HepG2 (cell line): ENCODE data around the gene ZNF430. TPM values are rescaled to one million over a fixed set of nuclear protein-coding genes. Genes with fewer than 3 reads are reported as not detected.
A peak's percentile ranks its signal among the peaks of the same experiment; 100 is the strongest.

Source experiments
- BHLHE40 ChIP-seq: IDR thresholded peaks from 2 replicates; pipeline ENCODE4 v1.6.1; 2011; ENCODE audit warnings: low read length, improper control_type of control experiment
- BORCS8-MEF2B ChIP-seq: sonication (generic); formaldehyde crosslinking; IDR thresholded peaks from 2 replicates; pipeline ENCODE4 v1.8.0; 2022; ENCODE audit warnings: mild to moderate bottlenecking, missing genetic modification reagents
- BRD4 ChIP-seq: sonication (generic); formaldehyde crosslinking; IDR thresholded peaks from 2 replicates; pipeline ENCODE4 v1.4.0; 2020; ENCODE audit warnings: missing genetic modification reagents
- DPF2 ChIP-seq: sonication (generic); formaldehyde crosslinking; IDR thresholded peaks from 2 replicates; pipeline ENCODE4 v1.4.0; 2020; ENCODE audit warnings: mild to moderate bottlenecking, low read depth, missing genetic modification reagents, borderline replicate concordance
- MTF2 ChIP-seq: sonication (generic); formaldehyde crosslinking; IDR thresholded peaks from 2 replicates; pipeline ENCODE4 v1.5.0; 2020; ENCODE audit warnings: missing genetic modification reagents, borderline replicate concordance
- NBN ChIP-seq: fragments of 450-650 bp; conservative IDR thresholded peaks from 2 replicates; pipeline ENCODE4 v1.6.1; 2017
- NKX3-1 ChIP-seq: sonication (generic); formaldehyde crosslinking; IDR thresholded peaks from 2 replicates; pipeline ENCODE4 v1.5.0; 2020; ENCODE audit warnings: missing genetic modification reagents
- NR2F1 ChIP-seq, 2 experiments: fragments of 450-650 bp in 1 of 2; formaldehyde crosslinking in 1 of 2; IDR thresholded peaks; 2 replicates each; pipeline versions ENCODE4 v1.5.0 to v1.6.1; 2016 to 2020; ENCODE audit warnings: mild to moderate bottlenecking in 1 of 2, missing compliant biosample characterization in 1 of 2, missing genetic modification reagents in 1 of 2, moderate library complexity in 1 of 2
- PHB2 ChIP-seq: fragments of 450-650 bp; IDR thresholded peaks from 2 replicates; pipeline ENCODE4 v1.6.1; 2018; ENCODE audit not compliant: partially characterized antibody
- RFX5 ChIP-seq: IDR thresholded peaks from 2 replicates; pipeline ENCODE4 v1.6.1; 2011; ENCODE audit warnings: low read depth, low read length, improper control_type of control experiment
- SAP130 ChIP-seq: IDR thresholded peaks from 2 replicates; pipeline ENCODE4 v1.6.1; 2016; ENCODE audit warnings: low read depth
- SIN3A ChIP-seq: IDR thresholded peaks from 2 replicates; pipeline ENCODE4 v1.6.1; 2011; ENCODE audit warnings: low read depth, mild to moderate bottlenecking, control low read depth, low read length, borderline replicate concordance
- SP2 ChIP-seq: sonication (generic); formaldehyde crosslinking; IDR thresholded peaks from 2 replicates; pipeline ENCODE4 v1.5.1; 2020; ENCODE audit warnings: mild to moderate bottlenecking, missing genetic modification reagents
- TBX2 ChIP-seq: sonication (generic); formaldehyde crosslinking; IDR thresholded peaks from 2 replicates; pipeline ENCODE4 v1.5.0; 2020; ENCODE audit warnings: missing genetic modification reagents, mild to moderate bottlenecking, borderline replicate concordance
- ZNF598 ChIP-seq: sonication (generic); formaldehyde crosslinking; IDR thresholded peaks from 2 replicates; pipeline ENCODE4 v1.5.1; 2020; ENCODE audit warnings: mild to moderate bottlenecking, missing genetic modification reagents, borderline replicate concordance
- ZSCAN22 ChIP-seq: sonication (generic); formaldehyde crosslinking; IDR thresholded peaks from 2 replicates; pipeline ENCODE4 v1.4.0; 2020; ENCODE audit warnings: mild to moderate bottlenecking, missing genetic modification reagents
- polyA plus RNA-seq, 8 experiments: library from polyadenylated mRNA; depleted of rRNA in 3 of 8; stranded (reverse) in 7 of 8; unstranded in 1 of 8; fragments of >200 nt; fragmentation: Illumina TruSeq in 4 of 8; extraction: Trizol in 4 of 8; gene quantifications; 2 replicates each; pipeline versions ENCODE4 v1.2.1 to v1.2.3, GENCODE V29; 2011 to 2016; ENCODE audit warnings: low read depth in 4 of 8, missing spikeins in 1 of 8, mixed read lengths in 1 of 8; ENCODE audit not compliant: insufficient read depth in 1 of 8
- total RNA-seq, 5 experiments: library from RNA; depleted of rRNA; stranded (reverse); fragments of >200 nt; fragmentation: Illumina TruSeq; extraction: Trizol; gene quantifications; 2 replicates each; pipeline ENCODE4 v1.2.3, GENCODE V29; 2016; ENCODE audit warnings: low read depth in 1 of 5
- TF ChIP-seq, protein P1 (sequence below): sonication (generic); formaldehyde crosslinking; conservative IDR thresholded peaks from 2 replicates; pipeline ENCODE4 v1.4.0; 2020; ENCODE audit warnings: missing genetic modification reagents
- TF ChIP-seq, protein P2 (sequence below): sonication (generic); formaldehyde crosslinking; IDR thresholded peaks from 2 replicates; pipeline ENCODE4 v1.4.0; 2020; ENCODE audit warnings: missing genetic modification reagents
- TF ChIP-seq, protein P3 (sequence below): sonication (generic); formaldehyde crosslinking; IDR thresholded peaks from 2 replicates; pipeline ENCODE4 v1.5.0; 2020; ENCODE audit warnings: mild to moderate bottlenecking, missing genetic modification reagents, borderline replicate concordance

The ZNF430 gene
- total and polyA plus RNA-seq, 2 of the 13 experiments (the other 11 are each of a cell fraction or from before 2014, with no cell fraction given) = 4.1 to 6.9 TPM

DNA sequence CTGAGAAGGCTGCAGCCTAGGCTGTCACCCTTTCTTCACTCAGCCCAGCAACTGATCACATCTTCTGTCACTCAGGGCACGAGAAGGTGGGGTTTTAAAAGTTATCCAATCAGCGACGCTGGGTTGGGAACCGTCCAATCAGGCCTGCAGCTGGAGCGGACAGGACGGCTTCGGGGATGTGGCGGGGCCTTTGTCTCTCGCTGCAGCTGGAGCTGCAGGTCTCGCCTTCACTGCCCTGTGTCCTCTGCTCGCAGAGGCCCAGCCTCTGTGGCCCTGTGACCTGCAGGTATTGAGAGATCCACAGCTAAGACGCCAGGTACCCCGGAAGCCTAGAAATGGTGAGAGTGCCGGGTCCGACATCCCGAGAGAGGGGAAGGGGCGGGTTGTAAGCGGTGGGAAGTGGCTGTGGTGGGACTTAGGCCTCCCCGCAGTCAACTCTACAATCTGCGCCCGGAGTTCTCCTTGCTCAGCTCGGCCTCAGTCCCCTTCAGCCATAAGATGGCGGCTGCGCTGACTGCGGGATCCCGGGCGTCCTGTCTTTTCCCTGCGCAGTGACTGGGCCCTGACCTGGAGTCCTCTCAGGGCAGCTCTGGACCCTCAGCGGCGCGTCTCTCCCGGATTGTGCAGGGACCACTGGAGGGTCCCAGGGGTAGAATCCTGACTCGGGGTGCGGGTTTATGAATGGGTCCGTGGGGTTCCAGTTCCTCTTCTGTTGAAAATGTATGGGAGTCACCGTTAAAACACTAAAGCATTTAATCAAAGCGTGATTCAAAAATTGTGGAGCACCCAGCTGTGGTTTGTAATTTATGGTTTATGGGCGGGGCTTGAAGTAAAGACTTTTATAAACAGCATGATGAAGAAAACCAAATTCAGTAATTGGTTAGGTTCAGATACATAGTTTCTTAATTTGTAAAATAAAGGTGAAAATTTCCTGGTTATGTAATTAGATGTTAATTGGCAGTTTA lies 61.8 kb downstream of the ZNF430 start, which contains the start of gene ZNF714 (continued):
- TF ChIP-seq, protein P1, sequence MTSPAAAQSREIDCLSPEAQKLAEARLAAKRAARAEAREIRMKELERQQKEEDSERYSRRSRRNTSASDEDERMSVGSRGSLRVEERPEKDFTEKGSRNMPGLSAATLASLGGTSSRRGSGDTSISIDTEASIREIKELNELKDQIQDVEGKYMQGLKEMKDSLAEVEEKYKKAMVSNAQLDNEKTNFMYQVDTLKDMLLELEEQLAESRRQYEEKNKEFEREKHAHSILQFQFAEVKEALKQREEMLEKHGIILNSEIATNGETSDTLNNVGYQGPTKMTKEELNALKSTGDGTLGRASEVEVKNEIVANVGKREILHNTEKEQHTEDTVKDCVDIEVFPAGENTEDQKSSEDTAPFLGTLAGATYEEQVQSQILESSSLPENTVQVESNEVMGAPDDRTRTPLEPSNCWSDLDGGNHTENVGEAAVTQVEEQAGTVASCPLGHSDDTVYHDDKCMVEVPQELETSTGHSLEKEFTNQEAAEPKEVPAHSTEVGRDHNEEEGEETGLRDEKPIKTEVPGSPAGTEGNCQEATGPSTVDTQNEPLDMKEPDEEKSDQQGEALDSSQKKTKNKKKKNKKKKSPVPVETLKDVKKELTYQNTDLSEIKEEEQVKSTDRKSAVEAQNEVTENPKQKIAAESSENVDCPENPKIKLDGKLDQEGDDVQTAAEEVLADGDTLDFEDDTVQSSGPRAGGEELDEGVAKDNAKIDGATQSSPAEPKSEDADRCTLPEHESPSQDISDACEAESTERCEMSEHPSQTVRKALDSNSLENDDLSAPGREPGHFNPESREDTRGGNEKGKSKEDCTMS = no peak
- peak; percentile 29; the same call in 1 of the 2 replicates for TF ChIP-seq BRD4
- TF ChIP-seq, protein P2, sequence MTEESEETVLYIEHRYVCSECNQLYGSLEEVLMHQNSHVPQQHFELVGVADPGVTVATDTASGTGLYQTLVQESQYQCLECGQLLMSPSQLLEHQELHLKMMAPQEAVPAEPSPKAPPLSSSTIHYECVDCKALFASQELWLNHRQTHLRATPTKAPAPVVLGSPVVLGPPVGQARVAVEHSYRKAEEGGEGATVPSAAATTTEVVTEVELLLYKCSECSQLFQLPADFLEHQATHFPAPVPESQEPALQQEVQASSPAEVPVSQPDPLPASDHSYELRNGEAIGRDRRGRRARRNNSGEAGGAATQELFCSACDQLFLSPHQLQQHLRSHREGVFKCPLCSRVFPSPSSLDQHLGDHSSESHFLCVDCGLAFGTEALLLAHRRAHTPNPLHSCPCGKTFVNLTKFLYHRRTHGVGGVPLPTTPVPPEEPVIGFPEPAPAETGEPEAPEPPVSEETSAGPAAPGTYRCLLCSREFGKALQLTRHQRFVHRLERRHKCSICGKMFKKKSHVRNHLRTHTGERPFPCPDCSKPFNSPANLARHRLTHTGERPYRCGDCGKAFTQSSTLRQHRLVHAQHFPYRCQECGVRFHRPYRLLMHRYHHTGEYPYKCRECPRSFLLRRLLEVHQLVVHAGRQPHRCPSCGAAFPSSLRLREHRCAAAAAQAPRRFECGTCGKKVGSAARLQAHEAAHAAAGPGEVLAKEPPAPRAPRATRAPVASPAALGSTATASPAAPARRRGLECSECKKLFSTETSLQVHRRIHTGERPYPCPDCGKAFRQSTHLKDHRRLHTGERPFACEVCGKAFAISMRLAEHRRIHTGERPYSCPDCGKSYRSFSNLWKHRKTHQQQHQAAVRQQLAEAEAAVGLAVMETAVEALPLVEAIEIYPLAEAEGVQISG = peak; percentile 54; the same call in 1 of the 2 replicates
- TF ChIP-seq TBX2 = peak; percentile 62; the same call in 1 of the 2 replicates
- TF ChIP-seq SP2 (CRISPR knock-in tag) = peak; percentile 89
- TF ChIP-seq, protein P3, sequence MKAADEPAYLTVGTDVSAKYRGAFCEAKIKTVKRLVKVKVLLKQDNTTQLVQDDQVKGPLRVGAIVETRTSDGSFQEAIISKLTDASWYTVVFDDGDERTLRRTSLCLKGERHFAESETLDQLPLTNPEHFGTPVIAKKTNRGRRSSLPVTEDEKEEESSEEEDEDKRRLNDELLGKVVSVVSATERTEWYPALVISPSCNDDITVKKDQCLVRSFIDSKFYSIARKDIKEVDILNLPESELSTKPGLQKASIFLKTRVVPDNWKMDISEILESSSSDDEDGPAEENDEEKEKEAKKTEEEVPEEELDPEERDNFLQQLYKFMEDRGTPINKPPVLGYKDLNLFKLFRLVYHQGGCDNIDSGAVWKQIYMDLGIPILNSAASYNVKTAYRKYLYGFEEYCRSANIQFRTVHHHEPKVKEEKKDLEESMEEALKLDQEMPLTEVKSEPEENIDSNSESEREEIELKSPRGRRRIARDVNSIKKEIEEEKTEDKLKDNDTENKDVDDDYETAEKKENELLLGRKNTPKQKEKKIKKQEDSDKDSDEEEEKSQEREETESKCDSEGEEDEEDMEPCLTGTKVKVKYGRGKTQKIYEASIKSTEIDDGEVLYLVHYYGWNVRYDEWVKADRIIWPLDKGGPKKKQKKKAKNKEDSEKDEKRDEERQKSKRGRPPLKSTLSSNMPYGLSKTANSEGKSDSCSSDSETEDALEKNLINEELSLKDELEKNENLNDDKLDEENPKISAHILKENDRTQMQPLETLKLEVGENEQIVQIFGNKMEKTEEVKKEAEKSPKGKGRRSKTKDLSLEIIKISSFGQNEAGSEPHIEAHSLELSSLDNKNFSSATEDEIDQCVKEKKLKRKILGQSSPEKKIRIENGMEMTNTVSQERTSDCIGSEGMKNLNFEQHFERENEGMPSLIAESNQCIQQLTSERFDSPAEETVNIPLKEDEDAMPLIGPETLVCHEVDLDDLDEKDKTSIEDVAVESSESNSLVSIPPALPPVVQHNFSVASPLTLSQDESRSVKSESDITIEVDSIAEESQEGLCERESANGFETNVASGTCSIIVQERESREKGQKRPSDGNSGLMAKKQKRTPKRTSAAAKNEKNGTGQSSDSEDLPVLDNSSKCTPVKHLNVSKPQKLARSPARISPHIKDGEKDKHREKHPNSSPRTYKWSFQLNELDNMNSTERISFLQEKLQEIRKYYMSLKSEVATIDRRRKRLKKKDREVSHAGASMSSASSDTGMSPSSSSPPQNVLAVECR (CRISPR knock-in tag) = peak; percentile 96
- peak; percentile 42; the same call in 1 of the 2 replicates for TF ChIP-seq BORCS8-MEF2B (CRISPR knock-in tag)
- no peak for TF ChIP-seq DPF2
- peak; percentile 96 for TF ChIP-seq SAP130
- TF ChIP-seq ZNF598 (CRISPR knock-in tag) = 0 out of 2 replicates have a peak, but pooled peaks have one; percentile 17
- no peak for TF ChIP-seq ZSCAN22
- TF ChIP-seq NBN = no peak
- TF ChIP-seq PHB2 = no peak
- TF ChIP-seq NKX3-1 = no peak
- no peak for TF ChIP-seq BHLHE40
- TF ChIP-seq SIN3A = peak; percentile 96
- peak; percentile 86 for TF ChIP-seq RFX5
- no peak for TF ChIP-seq MTF2
- no peak; a peak in 1 of 4 replicates for TF ChIP-seq NR2F1 (CRISPR knock-in tag; IDR thresholded peaks at IDR 0.05)
